MM.1S (cell line): ENCODE results near the gene RCSD1.

ENCODE experiments used
- DNase-seq: peaks from one replicate; pipeline ENCODE4 v3.0.0-alpha.2; 2015
- H2AFZ ChIP-seq: fragments of 300-600 bp; sonication (generic); 2 replicates; pipeline ENCODE4 v1.6.0; 2016; ENCODE audit warnings: antibody characterized with exemption, low read length
- H3F3A ChIP-seq: fragments of 300-600 bp; sonication (generic); 2 replicates; pipeline ENCODE4 v1.6.1; 2016; ENCODE audit warnings: mild to moderate bottlenecking, antibody characterized with exemption, low read length, moderate library complexity, mixed read lengths; ENCODE audit not compliant: insufficient read depth
- H3K27ac ChIP-seq: fragments of 300-600 bp; sonication (generic); 2 replicates; pipeline ENCODE4 v1.5.1; 2016; ENCODE audit warnings: mild to moderate bottlenecking, low read length
- H3K27me3 ChIP-seq: fragments of 300-600 bp; sonication (generic); replicated peaks from 2 replicates; pipeline ENCODE4 v1.6.0; 2016; ENCODE audit warnings: low read length; ENCODE audit not compliant: insufficient read depth
- H3K36me3 ChIP-seq: fragments of 300-600 bp; sonication (generic); replicated peaks from 2 replicates; pipeline ENCODE4 v1.6.1; 2016; ENCODE audit warnings: mild to moderate bottlenecking, low read length, mixed read lengths; ENCODE audit not compliant: insufficient read depth
- H3K4me1 ChIP-seq: fragments of 300-600 bp; sonication (generic); 2 replicates; pipeline ENCODE4 v1.6.1; 2016; ENCODE audit warnings: low read length, mixed read lengths
- H3K4me2 ChIP-seq: fragments of 300-600 bp; sonication (generic); 2 replicates; pipeline ENCODE4 v1.6.0; 2016; ENCODE audit warnings: low read depth, low read length
- H3K4me3 ChIP-seq: fragments of 300-600 bp; sonication (generic); 2 replicates; pipeline ENCODE4 v1.5.1; 2016; ENCODE audit warnings: low read length, mixed read lengths
- H3K79me2 ChIP-seq: fragments of 300-600 bp; sonication (generic); 2 replicates; pipeline ENCODE4 v1.6.1; 2016; ENCODE audit warnings: mixed run types, low read length, mixed read lengths
- H3K9ac ChIP-seq: fragments of 300-600 bp; sonication (generic); 2 replicates; pipeline ENCODE4 v1.6.1; 2016; ENCODE audit warnings: low read length, mixed read lengths
- H3K9me2 ChIP-seq: fragments of 300-600 bp; sonication (generic); replicated peaks from 2 replicates; pipeline ENCODE4 v1.6.1; 2016; ENCODE audit warnings: mild to moderate bottlenecking, low read length, mixed read lengths; ENCODE audit not compliant: insufficient read depth
- H3K9me3 ChIP-seq: fragments of 300-600 bp; sonication (generic); replicated peaks from 2 replicates; pipeline ENCODE4 v1.6.1; 2016; ENCODE audit warnings: mild to moderate bottlenecking, low read length, mixed read lengths; ENCODE audit not compliant: insufficient read depth
- H4K20me1 ChIP-seq: fragments of 300-600 bp; sonication (generic); 2 replicates; pipeline ENCODE4 v1.6.1; 2016; ENCODE audit warnings: mild to moderate bottlenecking, low read length, moderate library complexity, mixed read lengths; ENCODE audit not compliant: insufficient read depth
- CTCF ChIP-seq: fragments of 300-600 bp; sonication (generic); IDR thresholded peaks from 2 replicates; pipeline ENCODE4 v1.5.1; 2016; ENCODE audit warnings: antibody characterized with exemption, low read length, mixed read lengths
- EZH2 ChIP-seq: fragments of 300-600 bp; sonication (generic); optimal IDR thresholded peaks from 2 replicates; pipeline ENCODE3; 2017; ENCODE audit warnings: low read depth, mild to moderate bottlenecking, antibody characterized with exemption, low read length, mixed read lengths
- EZH2phosphoT487 ChIP-seq: fragments of 300-600 bp; sonication (generic); IDR thresholded peaks from 2 replicates; pipeline ENCODE4 v1.6.1; 2018; ENCODE audit warnings: antibody characterized with exemption, low read length

RCSD1 gene

DNA sequence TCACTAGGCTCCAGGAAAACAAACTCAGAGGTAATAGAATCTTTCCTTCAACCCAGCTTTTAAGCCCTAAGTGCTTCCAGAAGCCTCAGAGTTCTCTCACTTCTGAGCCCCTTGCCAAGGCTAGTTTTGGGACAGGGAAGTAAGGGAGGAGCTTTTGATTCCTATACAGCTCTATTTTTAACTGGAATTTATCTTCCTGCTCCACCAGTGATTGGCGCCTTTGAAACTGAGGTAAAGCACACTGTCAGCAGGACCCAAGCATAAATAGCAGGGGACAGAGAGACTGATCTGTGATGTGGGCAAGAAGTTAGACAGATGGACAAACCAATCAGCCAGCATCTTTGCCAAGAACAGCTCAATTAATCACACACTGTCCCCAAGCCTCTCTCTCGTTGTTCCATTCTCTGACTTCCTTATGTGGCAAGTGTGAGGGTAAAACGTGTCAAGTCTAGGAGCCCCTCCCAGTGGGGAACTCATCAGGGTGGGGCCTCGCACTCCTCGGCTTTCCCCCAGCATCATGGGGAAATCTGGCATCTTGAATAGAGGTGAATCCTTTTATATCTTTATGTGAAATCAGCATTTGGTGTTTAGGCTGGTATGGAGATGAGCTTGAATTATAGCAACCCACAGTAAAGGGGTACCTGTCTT is 51.5 kb downstream of the RCSD1 start:
- H3K27me3 ChIP-seq = no peaks in the 10 kb centered on the region
- H3K4me2 ChIP-seq = no peak overlapping the region
- TF ChIP-seq EZH2phosphoT487 = no peak
- TF ChIP-seq EZH2 = no peak
- no peak for TF ChIP-seq CTCF
- 0 out of 2 replicates have a peak, but pooled peaks cover under 1% of the 10 kb centered on the region for H3F3A ChIP-seq
- no peak overlapping the region for H3K9ac ChIP-seq
- H3K9me2 ChIP-seq = no peaks in the 10 kb centered on the region
- no peak overlapping the region for H2AFZ ChIP-seq
- DNase-seq = no peak
- no peaks in the 10 kb centered on the region for H3K4me1 ChIP-seq
- H3K4me3 ChIP-seq = no peak overlapping the region
- no peaks in the 10 kb centered on the region for H3K9me3 ChIP-seq
- H3K79me2 ChIP-seq = 0 out of 2 replicates have a peak, but pooled peaks cover 4% of the 10 kb centered on the region
- no peak overlapping the region for H3K27ac ChIP-seq
- no peaks in the 10 kb centered on the region for H4K20me1 ChIP-seq
- no peaks in the 10 kb centered on the region for H3K36me3 ChIP-seq

GRCh38 chr1:167683226-167683625 is 53.2 kb downstream of the RCSD1 start:
- Histone ChIP-seq H3K4me1 (peaks cover 4% of the 10 kb centered on the region), H3K9ac (no peak overlapping the region), H3K4me2 (no peak overlapping the region), H3K36me3 (0 out of 2 replicates have a peak, but pooled peaks cover under 1% of the 10 kb centered on the region), H3F3A (peaks cover 4% of the 10 kb centered on the region; the same call in 1 of the 2 replicates), H3K4me3 (no peak overlapping the region), H3K79me2 (peaks cover 6% of the 10 kb centered on the region; the same call in 1 of the 2 replicates), H2AFZ (no peak overlapping the region), H3K9me2 (no peaks in the 10 kb centered on the region), H4K20me1 (no peaks in the 10 kb centered on the region), H3K27me3 (no peaks in the 10 kb centered on the region), H3K27ac (no peak overlapping the region), H3K9me3 (no peaks in the 10 kb centered on the region)
- DNase-seq = no peak
- TF ChIP-seq CTCF (no peak), EZH2phosphoT487 (no peak), EZH2 (no peak)

- Histone ChIP-seq H3K9me2 (no peaks in the 10 kb centered on the region), H3K27ac (no peak overlapping the region), H3K9me3 (no peaks in the 10 kb centered on the region), H3K36me3 (0 out of 2 replicates have a peak, but pooled peaks cover 4% of the 10 kb centered on the region), H3F3A (peaks cover 4% of the 10 kb centered on the region; the same call in 1 of the 2 replicates), H3K79me2 (peaks cover 11% of the 10 kb centered on the region; the same call in 1 of the 2 replicates), H3K4me3 (no peak overlapping the region), H3K4me1 (peaks cover 4% of the 10 kb centered on the region), H3K9ac (no peak overlapping the region), H4K20me1 (no peaks in the 10 kb centered on the region), H2AFZ (no peak overlapping the region), H3K4me2 (no peak overlapping the region), H3K27me3 (no peaks in the 10 kb centered on the region)
- TF ChIP-seq EZH2phosphoT487 = no peak
- TF ChIP-seq EZH2 = no peak
- TF ChIP-seq CTCF = no peak
- no peak for DNase-seq
Measured at GRCh38 chr1:167683641-167684502, 53.8 kb downstream of the RCSD1 start.
